Fibroblast of lung (primary cell): Measurements from ENCODE around the gene VWF.

Experiments used
- EZH2 ChIP-seq: IDR thresholded peaks from 2 replicates; pipeline ENCODE4 v1.5.1; 2012; ENCODE audit warnings: low read length, control low read depth, mild to moderate bottlenecking; ENCODE audit errors: missing control alignments
- TF ChIP-seq, protein P1 (sequence below), 2 donors: IDR thresholded peaks in 1 of 2; conservative IDR thresholded peaks in 1 of 2; 1 replicate in 1 of 2; 2 replicates in 1 of 2; pipeline ENCODE4 v1.5.1; 2011 to 2012; ENCODE audit warnings: low read length in 2 of 2, control low read depth in 1 of 2, inconsistent platforms in 1 of 2, low read depth in 1 of 2, mild to moderate bottlenecking in 1 of 2

DNA sequence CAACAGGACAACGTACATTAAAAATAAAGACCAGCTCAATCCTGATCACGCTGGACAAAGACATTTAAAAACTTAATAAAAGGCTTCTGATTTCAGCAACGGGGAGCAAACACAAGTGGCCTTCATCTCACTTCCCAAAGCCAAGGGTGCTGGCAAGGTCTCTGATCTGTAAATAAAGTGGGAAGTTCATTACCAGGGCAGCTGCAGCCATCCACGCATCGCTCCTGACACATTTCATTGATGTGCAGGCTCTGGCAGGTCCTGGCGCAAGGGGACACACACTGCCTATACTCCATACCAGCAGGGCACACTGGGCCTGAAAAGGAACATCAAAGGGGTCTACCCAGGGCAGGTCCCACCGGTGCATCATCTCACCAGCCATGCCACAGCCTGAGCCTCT, 51.0 kb downstream of the VWF start:
- TF ChIP-seq, protein P1, sequence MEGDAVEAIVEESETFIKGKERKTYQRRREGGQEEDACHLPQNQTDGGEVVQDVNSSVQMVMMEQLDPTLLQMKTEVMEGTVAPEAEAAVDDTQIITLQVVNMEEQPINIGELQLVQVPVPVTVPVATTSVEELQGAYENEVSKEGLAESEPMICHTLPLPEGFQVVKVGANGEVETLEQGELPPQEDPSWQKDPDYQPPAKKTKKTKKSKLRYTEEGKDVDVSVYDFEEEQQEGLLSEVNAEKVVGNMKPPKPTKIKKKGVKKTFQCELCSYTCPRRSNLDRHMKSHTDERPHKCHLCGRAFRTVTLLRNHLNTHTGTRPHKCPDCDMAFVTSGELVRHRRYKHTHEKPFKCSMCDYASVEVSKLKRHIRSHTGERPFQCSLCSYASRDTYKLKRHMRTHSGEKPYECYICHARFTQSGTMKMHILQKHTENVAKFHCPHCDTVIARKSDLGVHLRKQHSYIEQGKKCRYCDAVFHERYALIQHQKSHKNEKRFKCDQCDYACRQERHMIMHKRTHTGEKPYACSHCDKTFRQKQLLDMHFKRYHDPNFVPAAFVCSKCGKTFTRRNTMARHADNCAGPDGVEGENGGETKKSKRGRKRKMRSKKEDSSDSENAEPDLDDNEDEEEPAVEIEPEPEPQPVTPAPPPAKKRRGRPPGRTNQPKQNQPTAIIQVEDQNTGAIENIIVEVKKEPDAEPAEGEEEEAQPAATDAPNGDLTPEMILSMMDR (conservative IDR thresholded peaks at IDR 0.05 in 1 of 2, IDR thresholded peaks at IDR 0.05 in 1 of 2; ENCODE audit: low read depth in 1 of 2, low read length in 2 of 2): no peak
- no peak for TF ChIP-seq EZH2
